SK-N-SH (cell line): ENCODE results near the gene CCDC27. TPM values are rescaled to one million over a fixed set of nuclear protein-coding genes. Genes with fewer than 3 reads are reported as not detected.

Experiments used
- CTCF ChIA-PET: fragments of 300-600, 350-600 bp; formaldehyde crosslinking; extraction: SDS; loops from one replicate; lab custom pipeline; 2021; lab: Yijun Ruan, JAX
- POLR2A ChIA-PET: fragments of 350-600 bp; sonication (Branson Sonifier 250); formaldehyde crosslinking; extraction: SDS; loops from one replicate; lab custom pipeline; 2020; ENCODE audit warnings: antibody characterized with exemption, inconsistent platforms; lab: Yijun Ruan, JAX
- DNase-seq: peaks from one replicate; pipeline ENCODE4 v3.0.0; 2012
- H2AFZ ChIP-seq: fragments of 200-600 bp; sonication (generic); 2 replicates; pipeline ENCODE4 v1.8.1; 2016; ENCODE audit warnings: antibody characterized with exemption, mild to moderate bottlenecking, low read depth
- H3F3A ChIP-seq: fragments of 200-600 bp; sonication (generic); replicated peaks from 2 replicates; pipeline ENCODE3; 2016; ENCODE audit warnings: antibody characterized with exemption, mild to moderate bottlenecking; ENCODE audit not compliant: insufficient read depth
- H3K27ac ChIP-seq, 2 experiments: fragments of 200-500 bp in 1 of 2; fragments of 200-600 bp in 1 of 2; sonication (Bioruptor generic) in 1 of 2; sonication (generic), shearing (Covaris generic) in 1 of 2; 2 replicates each; pipeline versions ENCODE4 v1.5.1 to v1.6.1; 2014 to 2016; ENCODE audit warnings: low read depth in 2 of 2, inconsistent platforms in 1 of 2, low read length in 1 of 2, mild to moderate bottlenecking in 1 of 2, mixed read lengths in 1 of 2
- H3K27me3 ChIP-seq: fragments of 200-600 bp; sonication (generic), shearing (Covaris generic); 2 replicates; pipeline ENCODE4 v1.6.1; 2016; ENCODE audit warnings: mixed run types; ENCODE audit not compliant: insufficient read depth
- H3K36me3 ChIP-seq, 2 experiments: fragments of 200-500 bp in 1 of 2; fragments of 200-600 bp in 1 of 2; sonication (Bioruptor generic) in 1 of 2; sonication (generic) in 1 of 2; replicated peaks in 1 of 2; 2 replicates each; pipeline versions ENCODE3 to v1.5.1; 2014 to 2016; ENCODE audit warnings: low read length in 1 of 2, mild to moderate bottlenecking in 1 of 2; ENCODE audit not compliant: insufficient read depth in 2 of 2, control insufficient read depth in 1 of 2
- H3K4me1 ChIP-seq, 2 experiments: fragments of 200-500 bp in 1 of 2; fragments of 200-600 bp in 1 of 2; sonication (Bioruptor generic) in 1 of 2; sonication (generic), shearing (Covaris generic) in 1 of 2; 2 replicates each; pipeline versions ENCODE4 v1.5.1 to v1.6.1; 2014 to 2016; ENCODE audit warnings: low read depth in 1 of 2, low read length in 1 of 2, mixed run types in 1 of 2; ENCODE audit not compliant: insufficient read depth in 2 of 2, control insufficient read depth in 1 of 2
- H3K4me2 ChIP-seq: fragments of 200-600 bp; sonication (generic), shearing (Covaris generic); 2 replicates; pipeline ENCODE4 v1.6.1; 2017; ENCODE audit warnings: mixed run types
- H3K4me3 ChIP-seq, 2 experiments: fragments of 200-500 bp in 1 of 2; fragments of 200-600 bp in 1 of 2; sonication (Bioruptor generic) in 1 of 2; sonication (generic), shearing (Covaris generic) in 1 of 2; 2 replicates each; pipeline versions ENCODE4 v1.5.1 to v1.8.1; 2014 to 2016; ENCODE audit warnings: low read depth in 2 of 2, inconsistent platforms in 1 of 2, low read length in 1 of 2, mild to moderate bottlenecking in 1 of 2, mixed read lengths in 1 of 2, moderate library complexity in 1 of 2
- H3K79me2 ChIP-seq: fragments of 200-600 bp; sonication (generic); 2 replicates; pipeline ENCODE4 v1.8.1; 2017; ENCODE audit warnings: mild to moderate bottlenecking; ENCODE audit not compliant: insufficient read depth
- H3K9ac ChIP-seq: fragments of 200-600 bp; sonication (generic); 2 replicates; pipeline ENCODE4 v1.6.1; 2017; ENCODE audit warnings: mixed run types
- H3K9me2 ChIP-seq: fragments of 200-600 bp; sonication (generic); 2 replicates; pipeline ENCODE4 v1.6.1; 2017; ENCODE audit warnings: mixed run types
- H3K9me3 ChIP-seq: fragments of 200-600 bp; sonication (generic); 2 replicates; pipeline ENCODE4 v1.6.1; 2017; ENCODE audit warnings: mixed run types, mild to moderate bottlenecking, moderate library complexity
- H4K20me1 ChIP-seq: fragments of 200-600 bp; sonication (generic); 2 replicates; pipeline ENCODE4 v1.6.1; 2017; ENCODE audit warnings: mild to moderate bottlenecking, mixed run types; ENCODE audit not compliant: insufficient read depth
- CTCF ChIP-seq: fragments of 200-600 bp; sonication (generic); IDR thresholded peaks from 2 replicates; pipeline ENCODE4 v1.6.1; 2017; ENCODE audit warnings: antibody characterized with exemption, mild to moderate bottlenecking, moderate library complexity
- EZH2phosphoT487 ChIP-seq: fragments of 200-600 bp; sonication (generic); IDR thresholded peaks from 2 replicates; pipeline ENCODE4 v1.6.1; 2017; ENCODE audit warnings: low read depth, mixed run types, mild to moderate bottlenecking, antibody characterized with exemption, moderate library complexity, borderline replicate concordance
- FOSL2 ChIP-seq: IDR thresholded peaks from 2 replicates; pipeline ENCODE4 v1.4.0; 2012; ENCODE audit warnings: low read depth, mild to moderate bottlenecking, moderate library complexity, borderline replicate concordance
- FOXM1 ChIP-seq: IDR thresholded peaks from 2 replicates; pipeline ENCODE4 v1.4.0; 2012; ENCODE audit warnings: low read depth, mild to moderate bottlenecking
- GATA2 ChIP-seq: sonication (generic); formaldehyde crosslinking; IDR thresholded peaks from 2 replicates; pipeline ENCODE4 v1.5.0; 2020; ENCODE audit warnings: mild to moderate bottlenecking, missing genetic modification reagents
- IRF3 ChIP-seq: fragments of 150-350 bp; IDR thresholded peaks from 2 replicates; pipeline ENCODE4 v1.6.1; 2016; ENCODE audit warnings: mild to moderate bottlenecking, low read depth, low read length
- MEF2A ChIP-seq: IDR thresholded peaks from 2 replicates; pipeline ENCODE4 v1.4.0; 2012; ENCODE audit warnings: low read depth, borderline replicate concordance
- MXI1 ChIP-seq: IDR thresholded peaks from 2 replicates; pipeline ENCODE4 v1.6.1; 2012; ENCODE audit warnings: mild to moderate bottlenecking, low read depth, low read length, improper control_type of control experiment
- NRF1 ChIP-seq: IDR thresholded peaks from 2 replicates; pipeline ENCODE4 v1.6.1; 2012; ENCODE audit warnings: low read depth, mild to moderate bottlenecking, low read length
- PBX3 ChIP-seq: IDR thresholded peaks from 2 replicates; pipeline ENCODE4; 2012
- RCOR1 ChIP-seq: fragments of 150-350 bp; IDR thresholded peaks from 2 replicates; pipeline ENCODE4 v1.6.1; 2017; ENCODE audit warnings: antibody characterized with exemption, low read length
- RXRA ChIP-seq: IDR thresholded peaks from 2 replicates; pipeline ENCODE4 v1.4.0; 2012; ENCODE audit warnings: low read depth, mild to moderate bottlenecking, borderline replicate concordance
- SIN3A ChIP-seq: IDR thresholded peaks from 2 replicates; pipeline ENCODE4 v1.6.1; 2012; ENCODE audit warnings: low read depth, mild to moderate bottlenecking, low read length, moderate library complexity, borderline replicate concordance
- TAF1 ChIP-seq: IDR thresholded peaks from 2 replicates; pipeline ENCODE4 v1.6.1; 2012; ENCODE audit warnings: low read depth, mild to moderate bottlenecking, low read length, moderate library complexity, borderline replicate concordance
- YY1 ChIP-seq: IDR thresholded peaks from 2 replicates; pipeline ENCODE4 v1.4.0; 2012; ENCODE audit warnings: low read depth, mild to moderate bottlenecking
- ZBTB33 ChIP-seq: IDR thresholded peaks from 2 replicates; pipeline ENCODE4 v1.4.0; 2012; ENCODE audit warnings: low read depth, borderline replicate concordance
- WGBS: methylation state at CpG from one replicate; pipeline ENCODE4 v1.1.6; 2017; ENCODE audit warnings: low lambda C conversion rate; 5-methylcytosine and 5-hydroxymethylcytosine counted together
- polyA plus RNA-seq, 3 experiments: library from polyadenylated mRNA; depleted of rRNA; stranded (reverse); fragments of >200 nt; gene quantifications; 2 replicates each; pipeline ENCODE4 v1.2.3, GENCODE V29; 2012

CCDC27 gene
- polyA plus RNA-seq, 1 of the 3 experiments (the other 2 are of a cell fraction), result not detected

GRCh38 chr1:3817138-3817740 lies 65.0 kb downstream of the CCDC27 start:
- no peaks in the 10 kb centered on the region for H3K9me3 ChIP-seq
- H3K79me2 ChIP-seq, result no peaks in the 10 kb centered on the region
- 96% methylated on average over 13 of the region's 17 CpGs for WGBS
- no peaks in the 10 kb centered on the region for H3F3A ChIP-seq
- CTCF ChIA-PET, result interaction anchor here (1.4 kb wide), 1 partner anchor 16 kb away, joined by 5 read pairs; no protein-coding TSS in a partner anchor
- H2AFZ ChIP-seq, result no peak overlapping the region
- no peaks in the 10 kb centered on the region for H4K20me1 ChIP-seq
- H3K27me3 ChIP-seq, result no peaks in the 10 kb centered on the region
- peaks cover 0 to 28% of the 10 kb centered on the region in 2 experiments for H3K36me3 ChIP-seq
- H3K4me3 ChIP-seq, result no peak overlapping the region
- H3K9me2 ChIP-seq, result no peaks in the 10 kb centered on the region
- H3K4me2 ChIP-seq, result no peak overlapping the region
- H3K9ac ChIP-seq, result no peak overlapping the region
- no peak for DNase-seq
- POLR2A ChIA-PET, result no interaction called here
- no peak for TF ChIP-seq ZBTB33
- no peak for TF ChIP-seq MXI1
- no peak for TF ChIP-seq IRF3
- TF ChIP-seq PBX3, result no peak
- TF ChIP-seq RXRA, result no peak
- TF ChIP-seq TAF1, result no peak
- no peak for TF ChIP-seq YY1
- no peak for TF ChIP-seq MEF2A
- TF ChIP-seq CTCF, result no peak
- TF ChIP-seq EZH2phosphoT487, result no peak
- no peak for TF ChIP-seq NRF1
- no peak for TF ChIP-seq SIN3A
- no peak for TF ChIP-seq FOXM1
- TF ChIP-seq GATA2, result no peak
- TF ChIP-seq FOSL2, result no peak
- TF ChIP-seq RCOR1, result no peak
- no peak overlapping the region for H3K27ac ChIP-seq
- H3K4me1 ChIP-seq, result peaks cover 0 to 40% of the 10 kb centered on the region in 2 experiments; a peak in 2 of 4 replicates
